ENCODE data around the gene UVSSA.

The UVSSA gene

DNA sequence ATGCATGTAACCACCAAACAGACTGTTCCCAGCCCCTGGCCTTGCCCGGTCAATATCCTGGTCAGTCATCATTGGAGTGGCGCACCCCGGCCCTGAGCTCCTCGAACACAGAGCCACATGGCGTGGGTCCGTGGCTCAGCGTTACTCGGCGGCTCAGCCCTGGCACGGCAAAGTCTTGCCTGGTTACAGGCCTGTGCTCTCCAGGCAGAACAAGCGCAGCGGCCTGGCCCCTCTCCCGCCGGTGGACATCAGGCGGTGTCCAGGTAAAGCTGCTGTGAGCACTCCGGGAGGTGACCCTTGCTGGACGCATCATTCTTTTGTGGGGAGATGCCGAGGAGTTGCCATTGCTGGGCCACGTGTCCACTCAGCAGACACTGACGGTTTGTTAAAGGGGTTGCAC lies 6.1 kb upstream of the UVSSA start:
- DNase-seq (ENCODE audit: insufficient read length, low spot score) = no peak
- TF ChIP-seq CTCF (IDR thresholded peaks at IDR 0.05; ENCODE audit: insufficient read depth, missing control alignments) = no peak
- FAIRE-seq = no peak

- DNase-seq (ENCODE audit: insufficient read length, low spot score) (no peak), FAIRE-seq (no peak)
- TF ChIP-seq CTCF (IDR thresholded peaks at IDR 0.05; ENCODE audit: insufficient read depth, missing control alignments) = no peak
These were observed 5.0 kb upstream of the UVSSA start for GRCh38 chr4:1342003-1342402.

- DNase-seq (ENCODE audit: insufficient read length, low spot score) (no peak), FAIRE-seq (no peak)
- no peak for TF ChIP-seq CTCF (IDR thresholded peaks at IDR 0.05; ENCODE audit: insufficient read depth, missing control alignments)
These were observed 2.3 kb upstream of the UVSSA start for GRCh38 chr4:1344696-1345095.

GRCh38 chr4:1345903-1346780 lies 866 bp upstream of the UVSSA start:
- DNase-seq (ENCODE audit: insufficient read length, low spot score) (no peak), FAIRE-seq (no peak)
- peak; percentile 30 for TF ChIP-seq CTCF (IDR thresholded peaks at IDR 0.05; ENCODE audit: insufficient read depth, missing control alignments)

DNA sequence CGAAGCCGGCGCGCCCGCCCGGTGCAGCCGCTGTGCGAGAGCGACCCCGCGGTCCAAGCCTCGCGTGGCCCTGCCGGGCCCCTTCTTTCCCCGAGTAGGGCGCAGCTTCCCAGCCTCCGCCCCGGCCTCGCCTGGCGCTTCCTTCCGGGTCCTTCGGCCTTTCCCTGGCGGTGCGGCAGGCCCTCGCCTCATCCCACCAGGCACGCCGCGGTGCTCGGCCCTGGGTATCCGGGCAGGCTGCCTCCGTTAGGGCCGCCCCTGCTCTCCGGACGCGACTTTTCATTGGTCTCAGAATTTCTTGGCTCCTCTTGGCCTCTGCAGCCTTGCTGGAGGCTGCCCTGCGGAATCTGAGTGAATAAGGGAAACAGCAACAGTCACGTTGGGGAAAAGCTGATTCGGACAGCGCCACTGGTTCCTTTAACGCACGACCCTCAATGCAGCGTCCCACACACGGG lies 429 bp downstream of the UVSSA start:
- FAIRE-seq (no peak), DNase-seq (ENCODE audit: insufficient read length, low spot score) (no peak)
- TF ChIP-seq CTCF (IDR thresholded peaks at IDR 0.05; ENCODE audit: insufficient read depth, missing control alignments) = no peak

DNA sequence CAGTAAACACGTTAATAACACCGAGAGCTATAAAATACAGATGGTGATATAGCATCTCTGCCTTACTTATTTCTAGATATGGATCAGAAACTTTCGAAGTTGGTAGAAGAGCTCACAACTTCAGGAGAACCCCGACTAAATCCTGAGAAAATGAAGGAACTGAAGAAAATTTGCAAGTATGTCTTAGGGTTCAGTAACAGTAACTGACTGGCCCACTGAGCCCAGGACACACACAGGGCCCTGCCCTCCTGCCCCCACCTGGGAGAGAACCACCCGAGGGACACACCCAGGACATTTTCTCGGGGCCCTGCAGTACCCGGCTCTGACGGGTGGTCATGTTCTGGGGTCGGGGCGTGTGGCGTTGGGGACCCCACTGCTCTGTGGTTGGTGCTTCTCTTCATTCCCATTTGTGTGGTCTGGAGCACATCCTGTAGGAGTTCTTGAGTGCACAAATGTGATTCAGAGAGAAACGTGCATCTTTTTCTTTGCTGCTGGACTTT lies 1.1 kb downstream of the UVSSA start:
- DNase-seq (ENCODE audit: insufficient read length, low spot score) = no peak
- FAIRE-seq = no peak
- TF ChIP-seq CTCF (IDR thresholded peaks at IDR 0.05; ENCODE audit: insufficient read depth, missing control alignments) = no peak

DNA sequence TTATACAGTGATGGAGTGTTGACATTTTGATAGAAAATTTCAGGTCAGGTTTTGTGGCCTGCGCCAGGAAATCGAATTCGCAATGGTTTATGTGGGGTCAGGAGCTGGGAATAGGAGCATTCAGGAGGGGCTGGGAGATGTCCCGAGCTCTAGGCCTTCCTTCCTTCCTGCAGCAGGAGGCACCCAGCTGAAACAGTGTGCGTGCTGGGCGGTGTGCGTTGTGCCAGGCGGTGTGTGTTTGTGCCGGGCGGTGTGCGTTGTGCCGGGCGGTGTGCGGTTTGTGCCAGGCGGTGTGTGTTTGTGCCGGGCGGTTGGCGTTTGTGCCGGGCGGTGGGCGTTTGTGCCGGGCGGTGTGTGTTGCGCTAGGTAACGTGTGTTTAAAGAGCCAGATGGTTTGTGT lies 1.7 kb downstream of the UVSSA start:
- FAIRE-seq (no peak), DNase-seq (ENCODE audit: insufficient read length, low spot score) (no peak)
- TF ChIP-seq CTCF (IDR thresholded peaks at IDR 0.05; ENCODE audit: insufficient read depth, missing control alignments) = no peak

All from D721Med (cell line).